Right forelimb (tissue), 1 donor: Measurements from ENCODE around the gene COTL1.
A peak's percentile ranks its signal among the peaks of the same experiment; 100 is the strongest.

Experiments
- DNase-seq: peaks from one replicate; pipeline ENCODE4 v3.0.0-alpha.2; 2018

The COTL1 gene, protein sequence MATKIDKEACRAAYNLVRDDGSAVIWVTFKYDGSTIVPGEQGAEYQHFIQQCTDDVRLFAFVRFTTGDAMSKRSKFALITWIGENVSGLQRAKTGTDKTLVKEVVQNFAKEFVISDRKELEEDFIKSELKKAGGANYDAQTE

DNA sequence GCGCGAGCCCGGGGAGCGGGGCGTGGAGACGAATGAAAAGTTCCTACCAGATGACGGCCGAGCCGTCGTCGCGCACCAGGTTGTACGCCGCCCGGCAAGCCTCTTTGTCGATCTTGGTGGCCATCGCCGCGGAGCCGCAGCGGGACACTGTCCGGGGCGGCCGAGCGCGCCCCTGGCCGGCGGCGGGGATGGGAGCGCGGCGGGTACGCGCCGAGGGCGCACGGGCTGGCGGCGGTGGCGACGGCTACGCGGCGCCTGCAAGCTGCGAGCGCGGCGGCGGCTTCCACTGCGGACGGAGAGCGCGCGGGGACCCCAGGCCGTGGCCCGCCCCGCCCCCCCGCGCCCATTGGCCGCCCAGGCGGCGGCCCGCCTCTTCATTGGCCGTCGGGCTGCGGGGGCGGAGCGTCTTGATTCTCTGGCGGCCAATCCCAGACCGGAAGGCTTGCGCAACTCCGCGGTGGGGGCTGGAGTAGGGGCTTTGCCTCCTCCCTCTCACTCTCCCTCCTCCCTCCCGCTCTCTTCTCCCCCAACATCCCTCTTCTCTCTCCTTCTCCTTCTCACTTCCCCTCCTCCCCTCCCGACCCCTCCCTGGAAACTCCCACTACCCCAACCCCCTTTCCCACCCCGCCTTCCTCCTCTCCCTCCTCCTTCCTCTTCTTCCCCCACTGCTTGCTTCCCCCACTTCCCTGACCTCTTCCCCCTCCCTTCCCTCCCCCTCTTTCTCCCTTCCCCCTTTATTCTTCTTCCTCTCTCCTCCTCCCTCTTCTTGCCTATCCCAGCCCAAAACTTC, at the start of gene COTL1:
Gene COTL1 (minus strand): TSS at position 288 of the 790 bp plus-strand sequence. CDS start 164 bp downstream, at position 124.
- DNase-seq: peak; percentile 95

GRCh38 chr16:84665843-84666242, 48.0 kb upstream of the COTL1 start:
- DNase-seq: no peak

- DNase-seq: no peak
Observed at GRCh38 chr16:84665359-84665758, 47.5 kb upstream of the COTL1 start.

GRCh38 chr16:84663433-84664101, 45.7 kb upstream of the COTL1 start:
- no peak for DNase-seq

- DNase-seq: no peak
Observed at GRCh38 chr16:84662471-84662870, 44.6 kb upstream of the COTL1 start.

DNA sequence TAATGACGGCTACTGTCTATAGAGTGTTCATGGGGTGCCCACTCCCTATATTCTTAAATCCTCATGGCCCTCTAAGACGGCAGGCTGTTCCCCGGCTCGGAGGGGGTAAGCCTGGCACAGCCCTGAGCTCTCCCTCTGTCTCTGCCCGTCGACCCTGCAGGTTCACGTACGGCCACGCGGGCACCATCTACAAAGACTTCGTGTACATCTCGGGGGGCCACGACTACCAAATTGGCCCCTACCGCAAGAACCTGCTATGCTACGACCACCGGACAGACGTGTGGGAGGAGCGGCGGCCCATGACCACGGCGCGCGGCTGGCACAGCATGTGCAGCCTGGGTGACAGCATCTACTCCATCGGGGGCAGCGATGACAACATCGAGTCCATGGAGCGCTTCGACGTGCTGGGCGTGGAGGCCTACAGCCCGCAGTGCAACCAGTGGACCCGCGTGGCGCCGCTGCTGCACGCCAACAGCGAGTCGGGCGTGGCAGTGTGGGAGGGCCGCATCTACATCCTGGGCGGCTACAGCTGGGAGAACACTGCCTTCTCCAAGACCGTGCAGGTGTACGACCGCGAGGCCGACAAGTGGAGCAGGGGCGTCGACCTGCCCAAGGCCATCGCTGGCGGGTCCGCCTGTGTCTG, 43.7 kb upstream of the COTL1 start:
- no peak for DNase-seq

DNA sequence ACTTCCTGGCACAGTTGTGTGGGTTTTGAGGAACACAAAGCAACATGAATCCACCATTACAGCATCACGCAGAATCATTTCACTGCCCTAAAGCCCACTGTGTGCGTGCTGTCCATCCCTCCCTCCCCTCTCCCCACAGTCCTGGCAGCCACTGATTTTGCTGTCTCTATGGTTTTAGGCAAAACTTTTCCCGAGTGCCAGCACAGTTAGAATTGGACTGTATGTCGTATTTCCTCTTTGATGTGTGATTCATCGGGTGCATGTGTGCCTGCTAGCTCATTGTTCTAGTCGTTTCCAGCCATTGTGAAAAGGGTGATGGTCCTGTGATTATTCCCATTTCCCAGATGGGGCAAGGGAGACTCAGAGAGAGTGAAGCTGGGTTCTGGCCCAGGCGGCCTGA, 43.1 kb upstream of the COTL1 start:
- no peak for DNase-seq

DNA sequence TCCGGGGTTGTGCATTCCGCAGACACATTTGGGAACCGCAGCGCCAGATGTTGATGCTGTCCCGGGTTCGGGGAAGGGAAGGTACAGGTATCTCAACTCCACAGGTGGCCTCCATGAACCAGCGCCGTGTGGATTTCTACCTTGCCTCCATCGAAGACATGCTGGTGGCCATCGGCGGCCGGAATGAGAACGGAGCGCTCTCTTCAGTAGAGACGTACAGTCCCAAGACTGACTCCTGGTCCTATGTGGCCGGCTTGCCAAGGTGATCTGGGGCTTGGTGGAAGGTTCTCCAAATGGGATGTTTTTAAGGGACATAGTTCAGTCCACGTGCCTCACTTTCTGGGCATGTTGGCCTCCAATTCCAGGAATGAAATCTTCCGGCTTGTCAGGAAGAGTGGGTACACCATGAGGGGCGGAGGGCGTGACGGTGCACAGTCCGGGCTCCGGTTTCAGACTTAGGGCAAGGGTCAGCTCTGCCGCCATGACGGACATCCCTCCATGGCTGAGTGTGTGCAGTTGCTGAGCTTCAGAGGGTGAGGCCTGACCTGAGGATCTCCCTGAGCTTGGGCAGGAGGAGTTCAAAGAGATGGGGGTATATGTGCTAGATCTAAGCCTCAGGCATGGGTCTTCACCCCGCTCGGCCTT, 41.9 kb upstream of the COTL1 start:
- DNase-seq: no peak

- no peak for DNase-seq
Observed at GRCh38 chr16:84658690-84659089, 40.8 kb upstream of the COTL1 start.

DNA sequence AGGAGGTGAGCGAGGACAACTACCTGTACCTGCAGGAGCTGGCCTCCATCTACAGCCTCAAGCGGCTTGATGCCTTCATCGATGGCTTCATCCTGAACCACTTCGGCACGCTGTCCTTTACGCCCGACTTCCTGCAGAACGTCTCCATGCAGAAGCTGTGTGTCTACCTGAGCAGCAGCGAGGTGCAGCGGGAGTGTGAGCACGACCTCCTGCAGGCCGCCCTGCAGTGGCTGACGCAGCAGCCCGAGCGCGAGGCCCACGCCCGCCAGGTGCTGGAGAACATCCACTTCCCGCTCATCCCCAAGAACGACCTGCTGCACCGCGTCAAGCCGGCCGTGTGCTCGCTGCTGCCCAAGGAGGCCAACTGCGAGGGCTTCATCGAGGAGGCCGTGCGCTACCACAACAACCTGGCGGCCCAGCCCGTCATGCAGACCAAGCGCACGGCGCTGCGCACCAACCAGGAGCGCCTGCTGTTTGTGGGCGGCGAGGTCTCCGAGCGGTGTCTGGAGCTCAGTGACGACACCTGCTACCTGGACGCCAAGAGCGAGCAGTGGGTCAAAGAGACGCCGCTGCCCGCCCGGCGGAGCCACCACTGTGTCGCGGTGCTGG, 39.5 kb upstream of the COTL1 start:
- DNase-seq: no peak

DNA sequence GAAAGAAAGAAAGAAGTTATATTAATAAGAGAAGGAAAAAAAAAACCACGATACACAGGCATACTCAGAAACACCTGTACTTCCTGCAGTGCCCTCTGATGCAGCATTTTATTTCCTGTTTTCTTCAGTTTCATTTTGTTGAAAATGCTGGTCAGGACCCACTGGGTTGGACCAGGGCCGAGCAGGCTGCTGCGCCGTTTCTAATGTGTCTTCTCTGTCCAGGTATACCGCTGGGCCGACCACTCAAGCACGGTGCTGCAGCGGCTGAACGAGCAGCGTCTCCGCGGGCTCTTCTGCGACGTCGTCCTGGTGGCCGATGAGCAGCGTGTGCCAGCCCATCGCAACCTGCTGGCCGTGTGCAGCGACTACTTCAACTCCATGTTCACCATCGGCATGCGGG, 38.8 kb upstream of the COTL1 start:
- DNase-seq: no peak

- DNase-seq: no peak
Observed at GRCh38 chr16:84654998-84655397, 37.1 kb upstream of the COTL1 start.

- DNase-seq: no peak
Observed at GRCh38 chr16:84654238-84654637, 36.4 kb upstream of the COTL1 start.

DNA sequence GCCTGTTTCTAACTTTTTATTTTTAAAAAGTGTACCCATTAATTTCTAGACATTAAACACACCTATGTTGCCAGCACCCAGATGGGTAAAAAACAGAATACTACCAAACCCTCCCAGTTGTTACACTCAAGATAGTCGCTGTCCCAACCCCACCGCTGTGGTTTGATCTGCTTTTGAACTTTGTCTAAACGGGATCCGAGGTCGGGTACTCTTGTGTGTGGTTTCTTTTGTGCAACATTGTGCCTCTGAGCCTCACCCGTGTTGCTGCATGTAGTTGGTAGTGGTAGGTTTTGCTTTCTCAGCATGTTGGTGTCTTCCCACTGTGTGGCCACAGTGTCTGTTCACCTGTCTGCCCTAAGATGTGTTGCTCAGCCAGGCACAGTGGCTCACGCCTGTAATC, 34.7 kb upstream of the COTL1 start:
- DNase-seq: no peak

- no peak for DNase-seq
Observed at GRCh38 chr16:84650062-84650991, 32.4 kb upstream of the COTL1 start.

DNA sequence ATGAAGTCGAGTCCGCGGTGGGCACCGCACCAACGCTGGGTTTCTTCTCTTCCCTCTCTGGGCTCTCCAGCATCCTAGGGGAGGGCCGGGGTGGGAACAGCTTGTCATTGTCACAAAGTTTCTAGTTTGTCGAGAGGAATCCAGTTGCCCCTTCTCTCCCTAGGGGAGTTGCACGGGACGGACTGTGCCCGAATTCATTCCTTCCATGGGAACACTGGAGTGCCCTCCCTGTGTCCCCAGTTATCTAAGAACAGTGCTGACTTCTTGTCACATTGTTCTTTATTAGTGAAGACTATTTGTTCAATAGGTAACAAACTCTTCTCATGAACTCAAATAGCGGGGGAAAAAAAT, 31.6 kb upstream of the COTL1 start:
- no peak for DNase-seq

DNA sequence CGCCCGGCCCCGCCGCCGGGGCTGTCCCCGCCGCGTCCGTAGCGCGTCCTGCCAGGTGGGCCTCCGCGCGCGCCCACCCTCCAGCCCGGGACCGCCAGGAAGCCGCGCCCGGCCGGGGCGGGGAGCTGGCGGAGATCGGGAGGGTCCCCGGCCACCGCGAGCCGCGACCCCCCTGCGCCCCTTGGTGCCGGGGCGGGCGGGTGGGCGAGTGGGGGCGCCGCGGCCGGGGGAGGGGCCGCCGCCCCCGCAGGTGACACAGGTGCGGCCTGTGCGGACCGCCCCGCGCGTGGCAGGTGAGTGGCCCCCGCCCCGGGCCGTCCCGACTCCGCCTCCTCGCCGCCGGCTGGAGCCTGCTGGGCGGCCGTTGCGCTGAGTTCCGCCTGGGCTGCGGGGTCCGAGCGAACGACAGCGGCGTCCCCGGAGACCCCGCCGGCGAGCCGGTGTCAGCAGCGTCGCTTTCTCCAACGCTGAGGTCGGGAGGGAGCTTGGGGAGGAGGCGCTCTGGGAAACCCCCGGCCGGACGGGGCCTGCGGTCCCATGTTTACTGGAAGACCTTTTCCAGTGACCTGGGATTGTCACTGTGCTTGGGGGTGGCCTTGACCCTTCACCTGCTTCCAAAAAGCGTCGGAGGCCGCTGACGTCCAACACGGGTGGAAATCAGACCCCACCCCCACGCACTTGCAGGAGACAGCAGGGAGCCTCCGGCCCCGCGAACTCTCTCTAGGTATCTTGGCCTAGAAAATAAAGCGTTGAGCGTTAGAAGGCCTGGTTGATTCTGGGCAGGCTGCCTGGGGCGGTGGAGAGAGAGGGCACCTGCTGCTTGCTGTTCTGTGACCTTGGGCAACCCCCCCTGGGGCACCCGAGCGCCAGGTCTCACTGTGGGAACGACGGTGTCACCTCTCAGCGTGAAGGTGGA, 31.0 kb upstream of the COTL1 start:
- DNase-seq: no peak

GRCh38 chr16:84647828-84648594, 30.1 kb upstream of the COTL1 start, which contains the start of gene KLHL36:
Gene KLHL36, plus strand, starts transcription at chr16:84648511. Its CDS starts 2,357 bp downstream, at chr16:84650868.
- DNase-seq: peak; percentile 78

GRCh38 chr16:84643674-84644073, 25.8 kb upstream of the COTL1 start:
- no peak for DNase-seq

GRCh38 chr16:84643180-84643583, 25.3 kb upstream of the COTL1 start:
- peak; percentile 82 for DNase-seq
